Keratinocyte (primary cell): Measurements from ENCODE around the gene SPECC1. TPM values are rescaled to one million over a fixed set of nuclear protein-coding genes. Genes with fewer than 3 reads are reported as not detected.

Experiments
- DNase-seq: peaks from one replicate; pipeline ENCODE4 v3.0.0-alpha.2; 2011; ENCODE audit warnings: low read depth, missing footprints, low spot score
- FAIRE-seq: peaks from 2 replicates; lab custom pipeline; 2011; peaks lifted over from hg19 to GRCh38; lab: Jason Lieb, UNC
- H2AFZ ChIP-seq: 2 replicates; pipeline ENCODE4 v1.6.0; 2012; ENCODE audit warnings: low read length, control low read depth, inconsistent platforms; ENCODE audit not compliant: control insufficient read depth
- H3K27ac ChIP-seq: 2 replicates; pipeline ENCODE4 v1.5.1; 2011; ENCODE audit warnings: low read length; ENCODE audit not compliant: control insufficient read depth, insufficient read depth
- H3K27me3 ChIP-seq: 3 replicates; pipeline ENCODE4 v1.6.0; 2011; ENCODE audit warnings: low read length; ENCODE audit not compliant: control insufficient read depth, insufficient read depth; ENCODE audit errors: extremely low read depth
- H3K36me3 ChIP-seq, 2 experiments: 2 replicates in 1 of 2; 3 replicates in 1 of 2; pipeline ENCODE4 v1.5.1; 2011; ENCODE audit warnings: low read length in 2 of 2, mild to moderate bottlenecking in 1 of 2; ENCODE audit not compliant: control insufficient read depth in 2 of 2, insufficient read depth in 2 of 2; ENCODE audit errors: extremely low read depth in 1 of 2
- H3K4me1 ChIP-seq: 3 replicates; pipeline ENCODE4 v1.5.1; 2011; ENCODE audit warnings: low read length; ENCODE audit not compliant: control insufficient read depth, insufficient read depth; ENCODE audit errors: extremely low read depth
- H3K4me2 ChIP-seq: 3 replicates; pipeline ENCODE4 v1.6.0; 2011; ENCODE audit warnings: low read depth, low read length; ENCODE audit not compliant: control insufficient read depth, insufficient read depth; ENCODE audit errors: extremely low read depth
- H3K4me3 ChIP-seq, 3 experiments: fragments of 200-600 bp in 1 of 3; sonication (generic) in 1 of 3; 2 replicates in 2 of 3; 3 replicates in 1 of 3; pipeline ENCODE4 v1.5.1; 2011 to 2016; ENCODE audit warnings: low read length in 3 of 3, mild to moderate bottlenecking in 3 of 3, control low read depth in 2 of 3, inconsistent platforms in 1 of 3, low read depth in 1 of 3, mixed read lengths in 1 of 3, mixed run types in 1 of 3, moderate library complexity in 1 of 3; ENCODE audit not compliant: control insufficient read depth in 2 of 3, insufficient read depth in 2 of 3; ENCODE audit errors: extremely low read depth in 1 of 3
- H3K79me2 ChIP-seq: 2 replicates; pipeline ENCODE4 v1.6.0; 2012; ENCODE audit warnings: low read length; ENCODE audit not compliant: control insufficient read depth, insufficient read depth
- H3K9ac ChIP-seq: 3 replicates; pipeline ENCODE4 v1.6.0; 2011; ENCODE audit warnings: low read length; ENCODE audit not compliant: control insufficient read depth, insufficient read depth; ENCODE audit errors: extremely low read depth
- H3K9me1 ChIP-seq: 3 replicates; pipeline ENCODE4 v1.6.0; 2011; ENCODE audit warnings: low read length; ENCODE audit not compliant: control insufficient read depth, insufficient read depth; ENCODE audit errors: extremely low read depth
- H3K9me3 ChIP-seq: 2 replicates; pipeline ENCODE4 v1.5.1; 2012; ENCODE audit warnings: low read depth, low read length; ENCODE audit not compliant: control insufficient read depth
- H4K20me1 ChIP-seq: 3 replicates; pipeline ENCODE4 v1.6.0; 2011; ENCODE audit warnings: low read length; ENCODE audit not compliant: control insufficient read depth, insufficient read depth; ENCODE audit errors: extremely low read depth
- EZH2 ChIP-seq: IDR thresholded peaks from one replicate; pipeline ENCODE4 v1.6.1; 2012; ENCODE audit warnings: inconsistent platforms, mild to moderate bottlenecking, low read length, moderate library complexity
- dilution Hi-C: fragments of 300-500 bp; cut with MboI; formaldehyde crosslinking; loops from one replicate; pipeline ENCODE4 v1.7.0; 2020; ENCODE audit warnings: low sequenced_read_pairs; ENCODE audit not compliant: extremely low pct_ligation_motif_present
- polyA plus RNA-seq, 5 experiments: library from polyadenylated mRNA; depleted of rRNA in 3 of 5; stranded (reverse) in 3 of 5; stranded (forward) in 1 of 5; unstranded in 1 of 5; fragments of >200 nt; gene quantifications; 1 replicate in 1 of 5; 2 replicates in 3 of 5; 3 replicates in 1 of 5; pipeline versions ENCODE4 v1.2.1 to v1.2.3, GENCODE V29; 2011 to 2012; ENCODE audit warnings: missing spikeins in 2 of 5, low read depth in 1 of 5, low replicate concordance in 1 of 5
- TF ChIP-seq, protein P1 (sequence below), 3 experiments: IDR thresholded peaks in 1 of 3; conservative IDR thresholded peaks in 1 of 3; optimal IDR thresholded peaks in 1 of 3; 2 replicates in 2 of 3; 3 replicates in 1 of 3; pipeline versions ENCODE3 to v1.5.1; 2011; ENCODE audit warnings: low read length in 3 of 3, mild to moderate bottlenecking in 3 of 3, moderate library complexity in 2 of 3, control low read depth in 1 of 3, inconsistent platforms in 1 of 3; ENCODE audit not compliant: insufficient read depth in 2 of 3; ENCODE audit errors: extremely low read depth in 1 of 3

SPECC1 gene
- polyA plus RNA-seq, 1 donor (not counting 4 experiments of a cell fraction or from before 2014, with no cell fraction given): 20.9 TPM

DNA sequence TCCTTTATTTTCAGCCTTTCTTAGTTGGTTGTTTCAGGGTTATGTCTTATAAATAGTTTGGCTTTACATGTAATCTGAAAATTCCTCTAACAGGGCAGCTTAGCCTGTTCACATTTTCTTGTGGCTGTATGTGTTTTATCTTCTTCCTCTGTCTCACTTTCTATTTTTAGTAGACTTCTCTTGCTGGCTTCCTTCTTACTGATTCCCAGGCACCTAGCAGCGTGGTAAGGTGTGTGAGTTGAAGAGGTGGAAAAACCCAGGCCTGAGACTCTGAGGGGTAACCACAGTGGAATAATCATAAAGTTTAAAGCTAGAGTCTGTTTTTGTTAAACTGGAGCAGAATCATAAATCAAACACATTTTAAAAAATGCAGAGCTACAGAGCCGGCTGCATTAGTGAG is 267.3 kb downstream of the SPECC1 start:
- Histone ChIP-seq H2AFZ (no peak overlapping the region), H4K20me1 (peaks cover 2% of the 10 kb centered on the region), H3K27me3 (no peaks in the 10 kb centered on the region), H3K4me3 (no peak overlapping the region), H3K9me1 (peaks cover 2% of the 10 kb centered on the region), H3K9me3 (no peaks in the 10 kb centered on the region), H3K4me2 (no peak overlapping the region), H3K36me3 (peaks cover 3 to 7% of the 10 kb centered on the region in 2 experiments), H3K27ac (no peak overlapping the region), H3K79me2 (no peaks in the 10 kb centered on the region), H3K9ac (no peak overlapping the region), H3K4me1 (no peaks in the 10 kb centered on the region)
- dilution Hi-C loops: no loop called here
- DNase-seq (no peak), FAIRE-seq (no peak)
- TF ChIP-seq EZH2: no peak
- TF ChIP-seq, protein P1, sequence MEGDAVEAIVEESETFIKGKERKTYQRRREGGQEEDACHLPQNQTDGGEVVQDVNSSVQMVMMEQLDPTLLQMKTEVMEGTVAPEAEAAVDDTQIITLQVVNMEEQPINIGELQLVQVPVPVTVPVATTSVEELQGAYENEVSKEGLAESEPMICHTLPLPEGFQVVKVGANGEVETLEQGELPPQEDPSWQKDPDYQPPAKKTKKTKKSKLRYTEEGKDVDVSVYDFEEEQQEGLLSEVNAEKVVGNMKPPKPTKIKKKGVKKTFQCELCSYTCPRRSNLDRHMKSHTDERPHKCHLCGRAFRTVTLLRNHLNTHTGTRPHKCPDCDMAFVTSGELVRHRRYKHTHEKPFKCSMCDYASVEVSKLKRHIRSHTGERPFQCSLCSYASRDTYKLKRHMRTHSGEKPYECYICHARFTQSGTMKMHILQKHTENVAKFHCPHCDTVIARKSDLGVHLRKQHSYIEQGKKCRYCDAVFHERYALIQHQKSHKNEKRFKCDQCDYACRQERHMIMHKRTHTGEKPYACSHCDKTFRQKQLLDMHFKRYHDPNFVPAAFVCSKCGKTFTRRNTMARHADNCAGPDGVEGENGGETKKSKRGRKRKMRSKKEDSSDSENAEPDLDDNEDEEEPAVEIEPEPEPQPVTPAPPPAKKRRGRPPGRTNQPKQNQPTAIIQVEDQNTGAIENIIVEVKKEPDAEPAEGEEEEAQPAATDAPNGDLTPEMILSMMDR (optimal IDR thresholded peaks at IDR 0.05 in 1 of 3, IDR thresholded peaks at IDR 0.05 in 1 of 3, conservative IDR thresholded peaks at IDR 0.05 in 1 of 3; ENCODE audit: extremely low read depth in 1 of 3, insufficient read depth in 2 of 3, low read length in 3 of 3): no peak

DNA sequence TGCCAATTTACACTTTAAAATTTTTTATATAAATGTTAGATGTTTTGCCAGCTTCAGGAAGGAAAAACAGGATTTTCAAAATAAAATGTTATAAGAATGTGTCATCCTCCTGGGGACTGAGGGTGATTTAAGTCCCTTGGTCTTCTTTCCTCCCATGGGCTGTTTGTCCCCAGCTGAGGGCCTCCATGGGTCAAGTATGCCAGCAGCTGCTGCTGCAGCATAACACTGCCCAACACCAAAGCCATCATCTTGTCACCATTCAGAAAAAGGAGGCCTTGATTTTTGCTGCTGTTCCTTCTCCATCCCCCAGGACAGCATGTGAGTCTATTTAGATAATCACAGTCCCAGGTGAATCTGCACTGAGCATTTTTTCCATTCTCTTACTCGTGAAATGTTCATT is 269.6 kb downstream of the SPECC1 start:
- H3K79me2 ChIP-seq: no peaks in the 10 kb centered on the region
- H2AFZ ChIP-seq: no peak overlapping the region
- H3K27me3 ChIP-seq: no peaks in the 10 kb centered on the region
- H3K9me1 ChIP-seq: peaks cover 2% of the 10 kb centered on the region
- no peak overlapping the region for H3K4me3 ChIP-seq
- no peak for DNase-seq
- H3K36me3 ChIP-seq: peaks cover 4 to 7% of the 10 kb centered on the region in 2 experiments
- dilution Hi-C loops: no loop called here
- peaks cover 2% of the 10 kb centered on the region for H4K20me1 ChIP-seq
- no peaks in the 10 kb centered on the region for H3K9me3 ChIP-seq
- H3K9ac ChIP-seq: no peak overlapping the region
- FAIRE-seq: no peak
- no peak for TF ChIP-seq EZH2
- TF ChIP-seq, protein P1 (optimal IDR thresholded peaks at IDR 0.05 in 1 of 3, IDR thresholded peaks at IDR 0.05 in 1 of 3, conservative IDR thresholded peaks at IDR 0.05 in 1 of 3; ENCODE audit: extremely low read depth in 1 of 3, insufficient read depth in 2 of 3, low read length in 3 of 3): no peak
- H3K4me1 ChIP-seq: no peaks in the 10 kb centered on the region
- H3K4me2 ChIP-seq: no peak overlapping the region
- no peak overlapping the region for H3K27ac ChIP-seq
